GM12892 (cell line): ENCODE results near the gene DAZL.

Source experiments
- DNase-seq: peaks from one replicate; pipeline ENCODE4 v3.0.0; 2011; ENCODE audit not compliant: insufficient read length
- FAIRE-seq: peaks from 2 replicates; lab custom pipeline; 2011; peaks lifted over from hg19 to GRCh38; lab: Jason Lieb, UNC
- POLR2A ChIP-seq: IDR thresholded peaks from 2 replicates; pipeline ENCODE4 v1.6.1; 2011; ENCODE audit warnings: low read depth, low read length, control low read depth
- POLR2AphosphoS5 ChIP-seq: IDR thresholded peaks from 2 replicates; pipeline ENCODE4 v1.6.1; 2011; ENCODE audit warnings: low read depth, low read length, control low read depth
- TAF1 ChIP-seq: IDR thresholded peaks from 2 replicates; pipeline ENCODE4 v1.6.1; 2011; ENCODE audit warnings: low read depth, mild to moderate bottlenecking, control low read depth, low read length, borderline replicate concordance

DAZL gene

DNA sequence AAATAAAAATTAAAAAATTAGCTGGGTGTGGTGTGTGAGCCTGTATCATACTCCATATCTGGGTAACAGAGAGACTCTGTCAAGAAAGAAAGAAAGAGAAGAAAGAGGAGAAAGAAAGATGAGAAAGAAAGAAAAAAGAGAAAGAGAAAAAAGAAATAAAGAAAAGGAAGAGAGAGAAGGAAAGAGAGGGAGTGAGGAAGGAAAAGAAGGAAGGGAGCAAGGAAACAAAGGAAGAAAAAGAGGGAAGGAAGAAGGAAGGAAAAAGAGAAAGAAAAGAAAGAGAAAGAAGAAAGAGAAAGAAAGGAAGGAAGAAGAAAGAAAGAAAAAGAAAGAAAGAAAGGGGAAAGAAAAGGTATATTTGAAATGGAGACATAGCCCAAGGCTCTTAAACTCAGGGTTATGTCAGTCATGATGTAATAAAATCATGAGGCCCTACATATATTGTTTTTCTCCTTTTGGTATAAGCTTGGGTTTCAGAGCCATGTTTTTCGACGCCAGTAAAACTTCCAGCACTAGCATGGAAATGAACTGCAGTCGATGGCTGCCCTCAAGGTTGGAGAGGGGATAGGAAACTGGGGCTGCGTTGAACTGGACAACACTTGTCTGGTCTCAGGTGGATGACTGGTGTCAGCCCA lies 53.8 kb downstream of the DAZL start:
- TF ChIP-seq POLR2AphosphoS5 (no peak), TAF1 (no peak), POLR2A (no peak)
- FAIRE-seq (no peak), DNase-seq (no peak)

DNA sequence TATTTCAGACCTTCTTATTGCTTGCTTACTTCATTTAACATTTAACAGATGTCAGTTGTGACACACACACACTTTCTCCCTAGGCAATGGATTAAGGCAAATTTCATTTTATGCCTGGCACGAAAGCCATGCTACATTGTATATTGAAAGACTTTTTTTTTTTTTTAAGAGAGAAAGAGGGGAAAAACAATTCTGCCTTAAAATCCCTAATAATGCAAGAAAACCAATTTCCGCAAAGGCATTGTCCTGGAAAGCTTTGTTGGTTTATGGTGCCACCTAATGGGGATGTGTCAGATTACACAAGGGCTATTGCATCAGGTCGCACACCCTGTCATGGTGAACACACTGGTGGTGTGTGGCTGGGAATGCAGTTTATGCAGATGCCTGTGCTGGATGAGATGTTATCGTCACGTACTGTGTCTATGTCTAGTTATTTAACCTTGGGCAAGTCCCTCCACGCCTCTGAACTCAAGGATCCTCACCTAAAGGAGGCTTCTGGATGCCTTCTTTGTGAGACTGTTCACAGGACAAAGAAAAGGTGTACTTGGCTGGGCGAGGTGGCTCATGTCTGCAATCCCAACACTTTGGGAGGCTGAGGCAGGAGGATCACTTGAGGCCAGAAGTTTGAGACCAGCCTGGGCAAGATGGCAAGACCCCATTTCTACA lies 54.4 kb downstream of the DAZL start:
- DNase-seq (peak; percentile 23), FAIRE-seq (peak; percentile 92)
- no peak for TF ChIP-seq TAF1

DNA sequence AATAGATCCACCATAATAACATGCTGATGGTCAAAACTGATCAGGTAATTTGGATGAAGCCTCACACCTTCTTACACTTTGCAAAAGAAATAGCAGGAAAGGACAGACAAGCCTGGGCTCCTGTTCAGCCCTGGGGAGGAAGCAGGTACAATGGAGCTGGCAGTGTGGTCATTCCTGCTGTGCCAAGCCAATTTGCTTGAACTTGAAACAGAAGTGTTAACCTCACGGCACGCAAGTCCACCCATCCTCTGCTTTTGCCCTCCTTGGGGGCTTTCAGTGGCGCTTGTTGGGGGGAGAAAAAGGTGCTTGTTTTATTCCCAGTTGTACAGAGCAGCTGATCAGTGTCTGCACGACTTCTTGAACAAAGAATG lies 54.9 kb downstream of the DAZL start:
- no peak for DNase-seq
- FAIRE-seq: no peak
- TF ChIP-seq TAF1 (no peak), POLR2AphosphoS5 (no peak), POLR2A (no peak)

- DNase-seq: no peak
- TF ChIP-seq POLR2A (no peak), TAF1 (no peak), POLR2AphosphoS5 (no peak)
- FAIRE-seq: no peak
Observed at GRCh38 chr3:16548721-16549120, 56.5 kb downstream of the DAZL start.

DNA sequence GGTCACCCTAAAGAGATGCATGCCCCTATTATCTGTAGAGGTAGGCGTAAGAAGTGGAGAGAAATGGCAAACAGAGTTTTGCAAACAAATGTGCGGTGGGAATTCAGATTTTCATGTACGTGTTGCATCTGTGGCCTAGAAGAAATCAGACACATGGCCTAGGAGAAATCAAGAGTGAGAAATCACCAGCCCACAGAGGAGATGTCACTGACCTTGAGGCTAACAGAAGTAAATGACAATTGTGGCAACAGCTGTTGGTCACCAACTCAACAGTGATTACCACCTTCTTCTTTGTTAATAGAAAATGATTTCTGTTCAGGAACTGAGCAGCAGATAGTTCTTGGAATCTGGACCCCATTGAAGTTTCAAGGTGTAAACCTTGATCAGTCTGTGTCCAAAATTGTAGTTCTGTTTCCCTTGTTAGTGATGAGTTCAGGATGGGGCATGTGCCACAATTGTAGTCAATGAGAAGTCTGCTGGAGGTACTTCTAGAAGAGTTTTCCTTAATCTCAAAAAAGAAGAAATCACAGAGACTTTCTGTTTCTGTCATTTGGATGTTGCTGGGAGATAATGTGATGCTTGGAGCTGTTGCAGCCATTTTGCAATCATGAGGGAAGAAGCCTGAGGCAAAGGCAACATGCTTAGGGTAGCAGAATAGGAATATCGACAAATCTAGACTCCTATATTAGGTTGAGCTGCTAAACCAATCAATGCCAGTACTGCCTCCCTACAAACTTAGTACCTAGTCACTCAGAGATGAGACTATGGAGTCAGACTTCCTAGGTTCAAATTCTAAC lies 57.5 kb downstream of the DAZL start:
- no peak for FAIRE-seq
- TF ChIP-seq POLR2AphosphoS5 (no peak), TAF1 (no peak), POLR2A (no peak)
- no peak for DNase-seq

DNA sequence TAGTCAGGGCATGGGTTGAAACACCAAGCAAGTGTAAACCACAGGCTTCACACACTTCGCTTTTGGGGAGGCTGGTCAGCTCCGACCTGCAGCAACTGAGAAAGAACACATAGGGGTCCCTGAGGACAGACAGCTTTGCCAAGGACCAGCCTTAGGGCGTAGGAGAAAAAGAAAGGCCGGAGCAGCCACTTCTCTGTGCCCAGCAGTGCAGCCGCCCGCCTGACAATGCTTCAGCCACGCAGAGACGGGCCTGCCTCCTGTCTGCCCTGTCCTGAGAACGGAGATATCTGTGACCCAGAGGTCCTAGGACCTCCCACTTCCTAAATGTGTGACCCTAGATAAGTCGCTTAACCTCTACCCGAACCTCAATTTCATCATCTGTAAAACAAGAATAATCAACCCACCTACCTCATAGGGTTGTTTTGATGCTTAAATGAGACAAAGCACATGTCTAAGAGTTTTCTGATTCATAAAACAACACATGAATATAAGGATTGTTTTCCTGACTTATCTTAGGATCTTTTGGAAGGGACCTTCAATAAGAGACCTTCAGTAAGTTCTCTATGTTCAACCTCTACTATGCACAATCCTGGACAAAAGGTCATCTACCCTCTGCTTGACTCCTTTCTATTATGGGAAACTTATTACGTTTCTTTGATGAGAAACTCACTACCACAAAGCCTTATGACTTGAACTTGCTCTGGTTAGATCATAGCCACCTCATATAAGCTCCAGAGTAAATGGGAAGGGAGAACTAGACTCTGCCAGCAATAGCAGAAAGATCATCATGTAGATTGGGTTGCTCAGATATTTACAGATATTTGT lies 58.8 kb downstream of the DAZL start:
- peak; percentile 5 for FAIRE-seq
- no peak for DNase-seq
- TF ChIP-seq POLR2A (no peak), POLR2AphosphoS5 (no peak), TAF1 (no peak)

GRCh38 chr3:16545413-16546185 lies 59.6 kb downstream of the DAZL start:
- DNase-seq (no peak), FAIRE-seq (no peak)
- TF ChIP-seq POLR2A: no peak
- TF ChIP-seq POLR2AphosphoS5: no peak
- TF ChIP-seq TAF1: no peak

- DNase-seq: no peak
- TF ChIP-seq POLR2A (no peak), TAF1 (no peak), POLR2AphosphoS5 (no peak)
- FAIRE-seq: peak; percentile 17
Observed at GRCh38 chr3:16543242-16543864, 61.9 kb downstream of the DAZL start.

- DNase-seq (no peak), FAIRE-seq (no peak)
- TF ChIP-seq TAF1 (no peak), POLR2AphosphoS5 (no peak), POLR2A (no peak)
Observed at GRCh38 chr3:16538507-16538906, 66.7 kb downstream of the DAZL start.

DNA sequence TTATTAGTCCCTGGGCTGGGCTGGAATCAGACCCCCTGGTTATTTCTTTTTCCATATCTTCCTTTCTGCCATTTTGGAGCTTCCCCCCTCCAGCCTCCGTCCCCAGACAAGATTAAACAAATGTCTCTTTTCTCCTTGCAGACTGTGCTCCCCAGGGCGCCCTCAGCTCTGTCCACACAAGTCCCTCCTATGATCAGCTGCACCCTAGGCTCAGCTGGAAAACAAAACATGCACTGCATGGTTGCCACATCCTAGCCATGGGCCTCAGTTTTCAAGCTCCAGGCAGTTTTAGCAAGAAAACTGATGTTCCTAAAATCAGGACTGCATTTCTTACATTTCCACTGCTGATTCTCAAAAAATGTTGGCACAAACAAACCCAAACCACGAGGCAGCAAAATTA lies 68.2 kb downstream of the DAZL start:
- no peak for DNase-seq

More for the DNA sequence above, 68.2 kb downstream of the DAZL start:
- TF ChIP-seq POLR2AphosphoS5 (no peak), POLR2A (no peak), TAF1 (no peak)
- FAIRE-seq: no peak
